Left cardiac atrium (tissue), 4 donors: ENCODE results near the gene ARF3. TPM values are rescaled to one million over a fixed set of nuclear protein-coding genes. Genes with fewer than 3 reads are reported as not detected.

Experiments used
- ATAC-seq, 2 donors: fragments of 200-7000 bp; cut with Tn5 transposase; one replicate each; pipeline ENCODE4 v1.9.1; 2020; ENCODE audit warnings: mild to moderate bottlenecking in 2 of 2, moderate library complexity in 2 of 2
- DNase-seq: peaks from one replicate; pipeline ENCODE4 v3.0.0-alpha.2; 2020
- intact Hi-C, 2 donors: fragments of 100-400 bp; cut with DNase I; formaldehyde crosslinking; loops; one replicate each; pipeline versions ENCODE4 v1.14.1 to v1.15.1; 2022 to 2023
- total RNA-seq, 2 donors: library from RNA; stranded (reverse); fragmentation: NEBNext Ultra II Directional; extraction: Animal tissue kit (Norgen Biotek cat#: 25700); gene quantifications; one replicate each; pipeline ENCODE4 v1.2.1, GENCODE V29; 2021
- donor health status: DM: no; HTN: yes; CAD: no.
- donor health status: DM: no; HTN: yes; CAD: no; lungs with severe emphysema.
- donor health status: DM: yes; HTN: yes; CAD: no.
- donor health status: Dilated cardiomyopathy.

ARF3 gene
- total RNA-seq, 2 donors from 2014 or later = 72.2 to 90.5 TPM

DNA sequence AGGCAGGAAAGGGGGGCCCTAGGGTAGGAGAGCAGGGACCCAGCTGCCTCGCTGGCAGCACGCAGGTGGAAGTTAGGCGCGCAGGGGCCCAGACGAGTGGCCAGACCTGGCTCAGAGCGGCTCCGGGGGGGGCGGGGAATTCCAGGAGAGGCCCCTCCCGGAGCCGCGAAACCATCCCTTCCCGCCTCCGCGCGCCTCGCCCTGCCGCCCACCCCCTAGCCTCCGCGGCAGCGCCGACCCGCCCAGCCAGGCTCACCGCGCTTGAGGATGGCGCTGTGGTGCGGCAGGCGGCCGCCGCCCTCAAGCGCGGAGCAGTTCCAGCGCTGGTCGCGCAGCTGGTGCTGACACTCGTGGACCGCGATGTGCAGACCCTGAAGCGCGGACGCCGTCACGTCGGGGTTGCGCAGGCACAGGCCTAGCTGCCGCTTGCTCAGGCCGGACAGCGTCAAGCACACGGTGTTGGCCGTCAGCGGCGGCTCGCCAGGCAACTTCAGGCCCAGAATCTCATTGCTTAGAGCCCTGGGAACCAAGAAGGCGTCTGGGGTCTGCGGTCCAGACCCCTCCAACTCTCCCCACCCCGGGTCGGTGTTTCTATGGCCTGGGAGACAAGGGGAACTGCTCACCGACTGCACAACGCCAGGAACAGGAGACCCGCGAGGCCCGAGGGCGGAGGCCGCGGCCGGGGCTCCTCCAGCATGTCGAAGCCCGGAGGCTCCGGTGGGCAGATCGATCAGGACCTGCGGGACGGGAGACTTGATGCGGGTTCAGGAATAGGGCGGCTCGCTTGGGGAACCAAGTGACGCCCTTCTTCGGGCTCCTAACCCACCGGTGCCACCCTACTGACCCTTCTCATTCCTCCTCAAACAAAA is 12.8 kb upstream of the ARF3 start:
- DNase-seq (peak; percentile 34), ATAC-seq (peak; percentile 32)
- intact Hi-C loops = no loop called here

DNA sequence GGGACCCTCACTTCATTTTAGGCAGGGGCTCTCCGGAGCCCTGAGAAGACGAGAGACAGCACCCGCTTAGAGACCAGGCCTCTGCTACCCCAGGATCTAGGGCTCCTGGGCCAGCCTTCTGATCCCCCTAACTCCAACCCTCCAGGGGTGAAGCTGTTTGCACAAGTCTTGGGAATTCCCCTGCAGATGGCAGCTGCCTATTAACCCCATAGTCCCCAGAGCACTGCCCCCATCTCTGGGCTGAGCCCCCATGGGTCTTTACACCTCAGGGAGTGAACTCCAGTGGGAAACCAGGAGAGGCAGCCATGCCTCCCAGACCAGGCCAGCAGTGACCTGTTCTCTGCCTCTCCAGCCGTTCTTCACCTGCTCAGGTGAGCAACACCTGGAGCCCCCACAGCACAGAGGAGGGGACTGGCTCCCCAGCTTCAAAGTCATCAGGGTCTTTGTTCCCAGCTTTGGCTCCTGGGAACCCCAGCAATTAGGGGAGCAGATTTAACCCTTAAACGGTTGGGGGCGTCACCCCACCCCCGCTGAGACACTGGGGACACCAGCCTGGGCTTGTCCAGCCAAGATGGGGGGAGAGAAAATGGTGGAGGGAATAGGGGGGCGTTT is 12.0 kb upstream of the ARF3 start:
- ATAC-seq (no peak), DNase-seq (no peak)
- intact Hi-C loops = no loop called here

DNA sequence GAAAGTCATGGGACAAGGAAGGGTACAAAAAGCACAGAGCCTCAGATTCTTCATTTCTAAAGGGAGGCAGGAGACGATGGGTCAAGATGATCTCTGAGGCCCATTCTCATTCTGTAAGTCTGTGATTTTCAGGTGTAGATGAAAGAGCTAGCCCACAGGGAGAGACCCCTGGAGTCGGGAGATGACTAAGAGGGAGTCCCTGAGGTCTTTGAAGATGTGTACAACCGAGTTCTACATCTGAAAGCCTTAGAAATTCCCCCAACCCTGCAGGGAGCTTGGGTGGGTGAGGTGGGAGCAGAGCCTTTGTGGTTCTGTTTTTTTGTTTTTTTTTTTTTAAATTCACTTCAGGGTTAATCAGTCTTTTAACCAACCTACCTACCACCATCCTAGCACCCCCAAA is 11.2 kb upstream of the ARF3 start:
- intact Hi-C loops = no loop called here

DNA sequence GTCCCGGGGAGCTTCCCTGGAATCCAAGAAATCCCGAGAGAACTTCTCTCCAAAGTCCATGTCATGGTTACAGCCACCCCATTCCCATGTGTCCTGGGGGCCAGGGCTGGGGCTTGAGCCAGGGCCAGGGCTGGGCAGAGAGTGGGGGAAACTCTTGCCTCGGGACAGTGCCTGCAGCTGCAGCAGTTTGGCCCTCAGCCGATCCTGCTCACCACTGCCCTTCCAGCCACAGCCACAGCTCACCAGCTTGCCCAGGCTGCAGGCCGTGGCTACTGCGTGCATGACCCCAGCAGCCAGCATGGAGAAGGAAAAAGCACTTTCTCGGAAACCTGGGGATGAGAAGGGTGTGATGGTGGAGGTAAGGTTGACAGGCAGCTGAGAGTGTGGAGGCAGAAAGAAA is 10.7 kb upstream of the ARF3 start:
- ATAC-seq = no peak
- no peak for DNase-seq
- intact Hi-C loops = no loop called here

More for the DNA sequence above, 11.2 kb upstream of the ARF3 start:
- DNase-seq = no peak
- no peak for ATAC-seq

DNA sequence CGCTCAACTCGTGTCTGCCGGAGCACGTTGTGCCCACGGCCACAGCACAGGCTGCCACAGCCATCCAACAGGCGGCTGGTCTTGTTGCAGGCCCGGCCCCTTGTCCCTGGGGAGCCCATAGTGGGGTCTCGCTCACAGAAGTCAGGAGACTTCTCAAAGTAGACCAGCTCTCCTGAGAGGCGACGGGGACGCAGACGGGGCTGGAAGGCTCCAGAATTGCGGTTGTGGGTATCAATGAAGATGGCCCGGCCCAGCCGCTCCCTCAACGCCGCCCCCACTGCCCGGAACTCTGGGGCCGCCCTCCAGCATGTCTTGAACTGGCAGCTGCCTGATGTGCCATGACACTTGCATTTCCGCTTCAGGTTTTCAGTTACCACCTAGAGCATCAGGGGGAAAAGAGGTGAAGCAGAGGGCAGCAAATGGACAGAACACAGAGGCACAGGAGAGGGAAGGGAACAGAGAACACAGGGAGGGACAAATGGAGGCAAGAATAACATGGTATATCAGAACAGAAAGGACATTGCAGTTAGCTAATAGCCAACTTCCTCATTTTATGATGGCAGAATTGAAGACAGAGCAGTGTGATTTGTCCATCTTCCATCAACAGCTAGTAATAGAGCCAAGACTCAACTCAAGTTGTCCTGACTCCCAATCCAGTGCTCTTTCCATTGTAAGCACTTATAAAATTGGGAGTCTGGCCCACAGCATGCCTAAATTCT is 9.0 kb upstream of the ARF3 start:
- no peak for ATAC-seq
- intact Hi-C loops = no loop called here

DNA sequence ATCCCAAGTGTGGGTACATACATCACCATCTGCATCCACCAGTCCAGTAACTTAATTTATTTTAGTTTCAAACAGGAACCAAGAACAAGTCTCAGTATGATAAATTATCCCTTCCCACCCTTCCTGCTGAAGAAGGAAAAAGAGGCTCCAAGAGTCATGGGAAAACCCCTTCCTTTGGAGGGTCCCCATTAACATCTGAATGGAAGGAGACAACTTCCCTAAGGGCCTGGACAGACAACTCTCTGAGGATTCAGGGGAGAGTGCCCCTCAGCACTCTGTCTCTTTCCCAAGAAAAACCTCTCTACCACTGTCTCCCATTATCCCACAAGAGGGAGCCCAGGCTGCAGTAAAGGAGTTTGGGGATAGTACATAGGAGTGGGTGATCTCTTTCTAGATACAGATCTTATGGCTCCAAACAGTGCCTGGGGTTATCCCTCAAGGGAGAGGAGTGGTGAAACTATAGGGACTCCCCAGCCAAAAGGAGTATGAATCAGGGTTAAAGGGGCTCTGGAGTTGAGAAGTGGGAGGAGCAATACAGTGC is 8.1 kb upstream of the ARF3 start:
- intact Hi-C loops = no loop called here
- DNase-seq (no peak), ATAC-seq (no peak)

More for the DNA sequence above, 9.0 kb upstream of the ARF3 start:
- DNase-seq = no peak

DNA sequence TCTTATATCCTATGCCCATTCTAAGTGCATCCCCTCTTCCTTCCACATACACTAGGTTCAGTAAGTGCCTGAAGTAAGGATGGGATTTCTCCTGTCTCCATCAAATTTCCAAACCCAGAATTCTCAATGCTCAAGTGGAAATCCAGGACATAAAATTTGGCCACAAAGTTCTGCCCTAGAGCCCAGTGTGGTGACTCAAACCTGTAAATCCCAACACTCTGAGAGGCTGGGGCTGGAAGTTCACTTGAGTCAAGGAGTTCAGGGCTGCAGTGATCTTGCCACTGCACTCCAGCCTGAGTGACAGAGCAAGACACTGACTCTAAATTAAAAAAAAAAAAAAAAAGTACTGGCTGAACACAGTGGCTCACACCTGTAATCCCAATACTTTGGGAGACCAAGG is 4.5 kb upstream of the ARF3 start:
- DNase-seq = no peak
- intact Hi-C loops = no loop called here
- ATAC-seq = no peak

DNA sequence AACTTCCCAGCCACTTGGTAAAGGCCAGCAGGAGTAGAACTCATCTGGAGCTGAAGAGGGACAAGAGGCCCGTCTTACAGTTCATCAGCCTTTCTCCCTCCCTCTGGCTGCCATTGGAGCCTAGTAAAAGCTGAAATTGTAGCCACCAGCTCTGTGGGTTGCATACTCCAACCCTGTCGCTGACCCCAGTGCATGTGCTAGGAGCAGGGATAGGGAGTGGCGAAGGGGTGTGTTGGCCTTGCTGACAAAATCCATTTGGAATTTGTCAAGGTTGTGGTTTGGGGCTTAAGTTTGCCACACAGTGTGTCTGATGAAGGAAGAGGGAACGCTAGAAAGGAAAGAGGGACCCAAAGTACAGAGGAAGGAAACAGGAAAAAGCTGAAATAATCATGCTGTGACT is 4.0 kb upstream of the ARF3 start:
- intact Hi-C loops = no loop called here
- no peak for ATAC-seq
- no peak for DNase-seq

DNA sequence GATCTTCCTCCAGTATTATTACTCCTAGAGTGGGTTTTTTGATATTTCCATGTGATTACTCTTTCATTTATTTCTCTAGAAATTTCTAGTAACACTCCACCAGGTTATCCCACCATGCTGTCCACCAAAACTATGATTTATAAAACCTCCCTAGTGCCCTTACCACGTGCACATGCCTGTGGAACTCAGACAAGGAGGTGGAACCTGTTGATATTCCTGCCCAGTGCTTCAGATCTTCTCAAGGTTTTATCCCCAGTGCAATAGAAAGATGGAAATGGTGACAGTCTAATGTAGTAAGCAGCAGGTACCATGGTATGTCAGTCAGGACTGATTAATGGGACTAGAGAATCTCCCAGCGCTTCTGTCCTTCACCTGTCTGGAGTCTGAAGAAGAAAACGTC is 3.5 kb upstream of the ARF3 start:
- DNase-seq (no peak), ATAC-seq (no peak)
- intact Hi-C loops = no loop called here

DNA sequence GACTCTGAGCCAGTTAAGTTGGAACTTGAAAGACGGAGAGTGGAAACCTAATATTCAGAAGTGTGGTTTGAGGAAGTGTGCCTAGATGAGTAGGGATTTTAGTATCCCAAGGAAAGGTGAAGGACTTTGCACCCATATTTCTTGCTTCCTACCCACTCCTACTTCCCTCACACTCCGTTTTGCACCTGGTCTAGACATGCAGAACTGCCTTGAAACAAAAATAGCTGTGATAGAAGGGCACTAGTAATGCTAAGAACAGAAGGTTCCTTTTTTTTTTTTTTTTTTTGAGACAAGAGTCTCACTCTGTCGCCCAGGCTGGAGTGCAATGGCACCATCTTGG is 732 bp upstream of the ARF3 start:
- DNase-seq (no peak), ATAC-seq (no peak)
- intact Hi-C loops = no loop called here

DNA sequence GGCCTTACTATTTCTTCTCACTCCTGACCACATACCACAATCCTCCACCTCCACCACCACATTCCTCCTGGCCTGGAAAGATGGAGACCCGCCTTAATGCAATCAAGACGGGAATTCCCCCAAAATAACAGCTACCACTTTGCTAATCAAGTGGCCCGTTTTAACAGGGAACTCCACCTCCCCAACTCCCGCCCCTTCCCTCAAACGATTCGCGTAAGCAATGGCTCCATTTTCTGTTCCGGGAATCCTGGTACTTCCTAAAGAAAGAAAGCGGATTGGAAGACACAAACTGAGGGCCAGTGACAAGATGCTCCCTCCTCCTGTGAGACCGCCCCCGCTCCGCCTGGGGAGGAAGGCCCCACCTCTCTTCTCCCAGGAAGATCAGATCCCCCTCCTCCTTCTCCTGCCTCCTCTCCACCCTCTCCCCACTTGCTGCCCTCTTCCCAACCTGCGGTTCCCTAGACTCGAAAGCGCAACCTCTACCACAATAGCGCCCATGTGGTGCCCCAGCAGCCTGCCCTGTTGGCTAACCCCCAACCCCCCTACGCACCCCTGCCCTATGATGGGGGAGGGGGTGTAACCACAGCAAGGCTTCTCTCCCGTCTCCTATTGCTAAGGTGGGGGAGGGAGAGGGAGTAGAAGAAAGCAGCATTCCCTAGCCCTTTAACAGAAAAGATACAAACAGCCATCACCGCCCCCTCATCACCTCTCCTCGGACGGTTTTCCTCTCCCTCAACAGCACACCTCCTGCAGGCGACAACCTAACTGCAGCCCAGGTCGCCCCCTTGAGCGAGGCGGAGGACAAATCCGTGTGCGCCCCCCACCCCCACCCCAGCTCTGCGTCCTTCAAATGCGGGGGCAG is 777 bp downstream of the ARF3 start:
- intact Hi-C loops = no loop called here
- DNase-seq (peak; percentile 87), ATAC-seq (peak; percentile 90 to 93)

DNA sequence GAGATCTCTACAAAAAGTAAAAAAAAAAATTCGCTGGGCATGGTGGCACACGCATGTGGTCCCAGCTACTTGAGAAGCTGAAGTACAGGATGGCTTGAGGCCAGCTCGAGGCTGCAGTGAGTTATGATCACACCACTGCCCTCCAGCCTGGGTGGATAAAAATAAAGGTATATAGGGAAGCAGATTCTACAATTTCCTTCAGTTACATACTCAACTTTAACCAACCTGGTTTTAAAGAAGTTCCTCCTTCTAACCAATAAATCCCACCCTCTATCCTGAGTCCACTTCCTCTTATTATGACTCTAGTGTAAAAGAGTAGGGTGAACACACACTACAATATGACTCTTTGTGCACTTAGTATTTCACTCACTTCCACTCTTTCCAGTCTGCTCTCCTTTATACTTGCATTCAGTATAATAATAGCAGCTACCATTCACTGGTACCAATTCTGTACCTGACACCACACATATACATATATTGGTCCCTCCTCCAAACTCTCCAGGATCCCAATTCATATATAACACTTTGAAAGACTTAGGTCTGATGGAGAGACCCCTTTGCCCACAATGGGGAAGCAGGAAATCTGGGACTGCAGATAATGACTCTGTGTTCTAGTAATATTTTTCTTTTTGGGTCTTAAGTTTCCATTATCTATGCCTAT is 2.3 kb downstream of the ARF3 start:
- DNase-seq (no peak), ATAC-seq (no peak)
- intact Hi-C loops = no loop called here

DNA sequence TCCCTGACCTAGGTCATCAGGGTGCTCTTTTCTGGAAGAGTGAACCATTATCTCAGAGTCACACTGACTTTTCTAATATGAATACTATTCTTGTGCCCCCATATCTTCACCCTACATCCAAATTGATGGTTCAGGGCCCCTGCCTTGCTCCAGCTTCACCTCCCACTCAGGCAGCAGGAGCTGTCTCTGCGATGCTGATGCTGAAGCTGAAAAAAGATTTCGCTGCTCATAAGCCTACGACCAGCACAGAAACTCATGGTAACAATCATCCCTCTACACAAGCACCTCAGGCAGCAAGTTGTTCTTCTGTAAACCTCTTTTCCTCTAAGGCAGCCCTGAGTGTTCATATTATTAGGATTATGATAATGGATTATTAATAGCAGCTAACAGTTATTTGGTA is 3.2 kb downstream of the ARF3 start:
- intact Hi-C loops = no loop called here
- DNase-seq (no peak), ATAC-seq (no peak)

DNA sequence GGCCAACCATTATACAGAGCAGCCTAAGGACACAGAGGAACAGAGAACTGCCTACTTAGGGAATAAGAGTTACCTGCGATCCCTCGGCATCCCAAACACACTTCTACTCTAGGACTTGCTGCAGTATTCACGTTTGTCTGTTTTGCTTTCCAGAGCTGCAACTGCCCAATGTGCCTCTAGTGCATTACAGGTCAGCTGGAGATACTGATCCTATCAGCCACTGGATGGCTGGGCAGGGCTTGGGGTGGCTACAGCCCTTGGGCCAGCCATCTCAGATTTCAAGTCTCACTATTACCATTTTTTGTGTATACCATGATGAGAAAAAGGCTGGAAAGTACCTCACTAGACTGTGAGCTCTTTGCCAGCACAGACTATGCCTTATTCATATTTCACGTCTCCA is 4.6 kb downstream of the ARF3 start:
- DNase-seq (no peak), ATAC-seq (no peak)
- intact Hi-C loops = no loop called here

DNA sequence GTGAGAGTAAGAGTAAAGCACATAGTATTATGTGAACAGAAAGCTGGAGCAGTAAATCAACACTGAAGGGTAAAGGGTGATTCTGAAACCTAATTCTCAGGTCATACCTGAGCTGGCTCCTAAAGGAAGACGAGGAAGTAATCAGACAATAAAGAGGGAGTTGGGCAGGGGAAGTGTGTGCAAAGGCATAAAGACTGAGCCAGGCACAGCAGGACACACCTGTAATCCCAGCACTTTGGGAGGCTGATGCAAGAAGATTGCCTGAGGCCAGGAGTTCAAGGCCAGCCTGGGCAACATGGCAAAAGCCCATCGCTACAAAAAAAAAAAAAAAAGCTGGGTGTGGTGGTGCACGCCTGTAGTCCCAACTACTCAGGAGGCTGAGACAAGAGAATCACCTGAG is 9.6 kb downstream of the ARF3 start:
- intact Hi-C loops = no loop called here
- ATAC-seq (no peak), DNase-seq (no peak)

DNA sequence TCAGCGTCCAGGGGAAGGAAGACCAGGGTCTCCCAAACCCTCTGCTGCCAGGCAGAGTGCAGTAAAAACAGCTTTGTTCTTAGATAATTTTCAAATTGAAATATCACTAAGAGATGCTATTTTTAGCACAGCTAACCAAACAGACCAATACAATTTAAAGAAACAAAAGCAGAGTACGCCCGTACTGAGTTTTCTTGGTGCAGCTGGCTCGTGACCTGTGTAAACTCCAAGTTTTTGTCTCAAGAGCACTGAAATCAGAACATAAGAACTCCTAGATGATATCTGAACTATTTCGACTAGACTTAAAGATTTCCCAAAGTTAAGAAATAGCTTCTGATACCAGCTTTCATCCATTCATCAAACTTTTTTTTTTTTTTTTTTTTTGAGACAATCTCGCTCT is 10.3 kb downstream of the ARF3 start:
- intact Hi-C loops = no loop called here
- DNase-seq (no peak), ATAC-seq (no peak)

DNA sequence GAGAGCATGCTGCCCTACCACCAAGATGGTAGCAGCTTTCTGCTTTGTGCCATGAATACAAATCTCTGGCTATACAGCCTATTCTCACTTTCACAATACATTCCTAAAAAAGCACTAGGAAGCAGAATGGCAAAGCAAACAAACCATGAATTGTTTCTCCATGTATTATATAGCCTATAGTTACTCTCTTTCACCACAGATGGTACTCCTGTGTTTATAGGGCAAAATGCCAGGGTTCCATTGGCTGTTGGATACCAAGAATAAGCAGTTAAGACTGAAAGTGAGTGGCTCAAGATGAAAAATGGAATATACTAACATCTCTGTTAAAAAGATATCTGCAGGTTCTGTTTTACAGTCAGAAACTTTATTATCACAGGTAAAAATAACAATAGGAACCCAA is 11.1 kb downstream of the ARF3 start:
- intact Hi-C loops = no loop called here
- DNase-seq (no peak), ATAC-seq (no peak)

DNA sequence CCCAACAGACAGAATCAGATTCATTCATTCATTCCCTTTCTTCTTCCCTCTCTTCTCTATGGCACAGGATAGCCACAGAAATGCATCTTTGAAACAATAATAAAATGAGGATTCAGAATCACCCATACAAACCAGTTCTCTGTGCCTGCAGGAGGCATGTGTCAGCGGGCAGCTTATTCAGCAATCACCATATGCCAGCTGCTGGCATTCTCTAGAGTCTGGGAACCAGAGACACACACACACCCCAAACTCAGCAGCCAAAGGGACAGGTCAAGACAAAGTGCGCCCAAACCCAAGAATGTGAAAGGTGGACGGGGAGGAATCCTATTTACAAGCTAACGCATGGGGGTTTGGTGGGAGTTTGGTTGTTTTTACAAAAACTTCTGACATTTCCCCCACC is 14.1 kb downstream of the ARF3 start:
- intact Hi-C loops = no loop called here
- no peak for ATAC-seq
- DNase-seq = no peak

DNA sequence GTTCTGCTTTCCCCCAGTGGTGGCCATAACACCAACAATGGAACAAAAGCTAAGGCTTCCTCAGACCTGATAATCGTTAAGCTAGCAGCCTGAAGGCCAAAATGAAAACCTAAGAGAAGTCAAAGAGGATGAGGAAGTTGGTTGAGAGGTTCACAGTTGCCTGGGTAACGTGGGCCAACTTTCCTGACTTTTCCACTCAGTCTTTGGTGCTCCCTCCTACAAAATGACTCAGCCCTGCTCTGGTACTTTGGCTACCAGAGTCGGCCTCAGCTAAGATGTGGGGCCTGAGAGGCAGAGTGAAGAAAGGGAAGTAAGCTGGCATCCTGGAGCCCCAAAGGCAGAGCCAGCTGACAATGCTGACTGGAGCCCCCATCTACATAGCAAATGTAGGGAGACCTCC is 17.1 kb downstream of the ARF3 start:
- intact Hi-C loops = no loop called here
- DNase-seq (no peak), ATAC-seq (peak in 1 of 2 donors; percentile 26)
